Upper lobe of left lung (tissue), 4 donors: ENCODE data around the gene CASR.

Source experiments
- CTCF ChIP-seq, 6 experiments: fragments of 450-650 bp in 4 of 6; fragments of 200-600 bp in 2 of 6; sonication (generic) in 2 of 6; IDR thresholded peaks; one replicate each; pipeline ENCODE4 v1.5.1; 2016 to 2019; ENCODE audit warnings: antibody characterized with exemption in 6 of 6
- EP300 ChIP-seq, 4 donors: sonication (generic); formaldehyde crosslinking; IDR thresholded peaks; one replicate each; pipeline ENCODE4 v1.5.1; 2017; ENCODE audit warnings: antibody characterized with exemption in 4 of 4, control low read depth in 2 of 4
- POLR2A ChIP-seq, 4 donors: fragments of 450-650 bp; IDR thresholded peaks; one replicate each; pipeline ENCODE4 v1.5.1; 2016 to 2017; ENCODE audit warnings: antibody characterized with exemption in 4 of 4, mild to moderate bottlenecking in 2 of 4
- POLR2AphosphoS5 ChIP-seq, 2 donors: sonication (generic); formaldehyde crosslinking; IDR thresholded peaks; one replicate each; pipeline ENCODE4 v1.5.1; 2017; ENCODE audit warnings: antibody characterized with exemption in 2 of 2

- TF ChIP-seq POLR2AphosphoS5 (IDR thresholded peaks at IDR 0.05) (no peak), POLR2A (IDR thresholded peaks at IDR 0.05) (no peak), CTCF (IDR thresholded peaks at IDR 0.05) (no peak), EP300 (IDR thresholded peaks at IDR 0.05) (no peak)
Measured at GRCh38 chr3:122198966-122199365, 15.5 kb downstream of the CASR start.
